Measurements from ENCODE around the gene RNF144B. TPM values are rescaled to one million over a fixed set of nuclear protein-coding genes. Genes with fewer than 3 reads are reported as not detected.

Gene RNF144B
- total RNA-seq, 6 experiments from 2014 or later = 0.83 to 4.8 (median 1.2) TPM

- H3K36me3 Mint-ChIP-seq (ENCODE audit: low read depth) = no peaks in the 10 kb centered on the region; the same call in 1 of the 2 replicates
- no peak overlapping the region for H3K27ac Mint-ChIP-seq
- H3K4me1 Mint-ChIP-seq (ENCODE audit: low read depth) = peaks cover 47% of the 10 kb centered on the region
- H3K27me3 Mint-ChIP-seq (ENCODE audit: insufficient read depth) = no peaks in the 10 kb centered on the region; the same call in 1 of the 2 replicates
- no peak for DNase-seq
- H3K4me3 Mint-ChIP-seq = no peak overlapping the region
- TF ChIP-seq CTCF (IDR thresholded peaks at IDR 0.05) = no peak
- H3K9me3 Mint-ChIP-seq = no peaks in the 10 kb centered on the region
These were observed 23.3 kb downstream of the RNF144B start for GRCh38 chr6:18410412-18410811.

GRCh38 chr6:18412068-18412467 is 24.9 kb downstream of the RNF144B start:
- Mint-ChIP-seq H3K4me3 (no peak overlapping the region), H3K9me3 (no peaks in the 10 kb centered on the region), H3K27ac (no peak overlapping the region), H3K27me3 (ENCODE audit: insufficient read depth) (no peaks in the 10 kb centered on the region), H3K4me1 (ENCODE audit: low read depth) (peaks cover 41% of the 10 kb centered on the region), H3K36me3 (ENCODE audit: low read depth) (no peaks in the 10 kb centered on the region; the same call in 1 of the 2 replicates)
- no peak for DNase-seq
- TF ChIP-seq CTCF (IDR thresholded peaks at IDR 0.05) = no peak

GRCh38 chr6:18412644-18413043 is 25.5 kb downstream of the RNF144B start:
- Mint-ChIP-seq H3K27me3 (ENCODE audit: insufficient read depth) (no peaks in the 10 kb centered on the region), H3K36me3 (ENCODE audit: low read depth) (no peaks in the 10 kb centered on the region), H3K9me3 (no peaks in the 10 kb centered on the region), H3K27ac (no peak overlapping the region), H3K4me1 (ENCODE audit: low read depth) (peaks cover 36% of the 10 kb centered on the region), H3K4me3 (no peak overlapping the region)
- TF ChIP-seq CTCF (IDR thresholded peaks at IDR 0.05) = no peak
- no peak for DNase-seq

GRCh38 chr6:18413381-18413780 is 26.2 kb downstream of the RNF144B start:
- H3K9me3 Mint-ChIP-seq = no peaks in the 10 kb centered on the region
- no peaks in the 10 kb centered on the region for H3K27me3 Mint-ChIP-seq (ENCODE audit: insufficient read depth)
- H3K4me3 Mint-ChIP-seq = no peak overlapping the region
- TF ChIP-seq CTCF (IDR thresholded peaks at IDR 0.05) = no peak
- H3K36me3 Mint-ChIP-seq (ENCODE audit: low read depth) = no peaks in the 10 kb centered on the region
- peaks cover 35% of the 10 kb centered on the region for H3K4me1 Mint-ChIP-seq (ENCODE audit: low read depth)
- no peak overlapping the region for H3K27ac Mint-ChIP-seq
- no peak for DNase-seq

- TF ChIP-seq CTCF (IDR thresholded peaks at IDR 0.05) = no peak
- no peaks in the 10 kb centered on the region for H3K36me3 Mint-ChIP-seq (ENCODE audit: low read depth)
- 0 out of 2 replicates have a peak, but pooled peaks cover 2% of the 10 kb centered on the region for H3K27me3 Mint-ChIP-seq (ENCODE audit: insufficient read depth)
- no peaks in the 10 kb centered on the region for H3K9me3 Mint-ChIP-seq
- no peak for DNase-seq
- no peak overlapping the region for H3K27ac Mint-ChIP-seq
- no peak overlapping the region for H3K4me3 Mint-ChIP-seq
- peaks cover 35% of the 10 kb centered on the region for H3K4me1 Mint-ChIP-seq (ENCODE audit: low read depth)
These were observed 27.0 kb downstream of the RNF144B start for GRCh38 chr6:18414116-18414515.

GRCh38 chr6:18415207-18415606 is 28.1 kb downstream of the RNF144B start:
- H3K36me3 Mint-ChIP-seq (ENCODE audit: low read depth) = no peaks in the 10 kb centered on the region
- H3K4me3 Mint-ChIP-seq = no peak overlapping the region
- H3K27me3 Mint-ChIP-seq (ENCODE audit: insufficient read depth) = peaks cover 2% of the 10 kb centered on the region; the same call in 1 of the 2 replicates
- H3K4me1 Mint-ChIP-seq (ENCODE audit: low read depth) = peaks cover 34% of the 10 kb centered on the region
- H3K9me3 Mint-ChIP-seq = no peaks in the 10 kb centered on the region
- H3K27ac Mint-ChIP-seq = no peak overlapping the region
- DNase-seq = no peak
- TF ChIP-seq CTCF (IDR thresholded peaks at IDR 0.05) = no peak

Measured in HFFc6 (cell line).